ENCODE results near the gene TSPAN18. TPM values are rescaled to one million over a fixed set of nuclear protein-coding genes. Genes with fewer than 3 reads are reported as not detected.

Gene TSPAN18
- total RNA-seq, 1 experiment from 2014 or later, result 21.3 TPM

DNA sequence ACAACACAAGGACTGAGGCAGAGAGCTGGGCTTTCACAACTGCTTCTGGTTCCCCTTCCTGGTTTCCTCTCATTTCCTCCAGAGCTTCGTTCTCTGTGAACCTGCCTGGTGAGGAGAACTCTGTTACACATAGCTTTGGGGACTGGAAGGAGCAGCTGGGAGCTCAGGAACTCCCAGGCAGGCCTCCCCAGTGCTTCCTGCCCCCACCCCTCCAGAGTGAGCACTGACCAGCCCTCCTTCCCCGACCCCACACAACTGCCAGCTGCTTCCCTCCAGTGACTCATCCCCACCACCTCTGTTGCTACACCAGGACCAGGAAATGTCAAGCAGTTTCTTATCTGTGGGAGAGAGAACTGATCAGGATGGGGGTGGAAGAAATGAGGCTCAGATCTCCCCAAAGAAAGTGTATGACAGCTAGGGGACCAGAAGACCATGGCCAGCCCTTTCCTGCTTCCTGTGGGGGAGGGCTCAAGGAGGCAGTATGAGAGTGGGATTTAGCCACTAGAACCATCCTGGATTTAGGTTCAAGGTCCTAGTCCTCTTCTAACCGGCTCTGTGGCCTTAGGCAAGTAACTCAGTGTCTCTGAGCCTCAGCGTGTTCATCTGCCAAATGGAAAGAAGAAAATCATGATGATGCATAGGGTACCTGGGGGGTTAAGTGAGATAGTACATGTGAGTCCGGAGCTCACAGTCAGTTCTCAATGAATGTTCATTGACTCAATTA, 228.4 kb downstream of the TSPAN18 start:
- no peaks in the 10 kb centered on the region for H3K27me3 ChIP-seq (ENCODE audit: control insufficient read depth, insufficient read depth, low read length)
- H3K4me3 ChIP-seq (ENCODE audit: low read depth in 2 of 2, low read length in 2 of 2), result no peak overlapping the region
- no peaks in the 10 kb centered on the region for H3K9me3 ChIP-seq (ENCODE audit: control insufficient read depth, insufficient read depth, low read depth, low read length)
- no TSS peak for BruUV-seq (replicated peaks)
- in situ Hi-C loops (cut with HindIII; ENCODE audit: low pct_unique_long_range_greater_than_20kb, low sequenced_read_pairs) (no loop called here), intact Hi-C loops (cut with micrococcal nuclease; ENCODE audit: unreplicated experiment) (no loop called here)
- peak overlapping the region; percentile 54 for H3K27ac ChIP-seq (ENCODE audit: low read length)
- POLR2A ChIA-PET, result no interaction called here
- TF ChIP-seq SIN3A (IDR thresholded peaks at IDR 0.05; ENCODE audit: borderline replicate concordance, insufficient read depth, low read depth, low read length) (no peak), POLR2AphosphoS5 (IDR thresholded peaks at IDR 0.05; ENCODE audit: low read depth, low read length) (no peak), TCF7L2 (IDR thresholded peaks at IDR 0.05; ENCODE audit: low read depth, low read length) (no peak)
- TF ChIP-seq, protein P1, sequence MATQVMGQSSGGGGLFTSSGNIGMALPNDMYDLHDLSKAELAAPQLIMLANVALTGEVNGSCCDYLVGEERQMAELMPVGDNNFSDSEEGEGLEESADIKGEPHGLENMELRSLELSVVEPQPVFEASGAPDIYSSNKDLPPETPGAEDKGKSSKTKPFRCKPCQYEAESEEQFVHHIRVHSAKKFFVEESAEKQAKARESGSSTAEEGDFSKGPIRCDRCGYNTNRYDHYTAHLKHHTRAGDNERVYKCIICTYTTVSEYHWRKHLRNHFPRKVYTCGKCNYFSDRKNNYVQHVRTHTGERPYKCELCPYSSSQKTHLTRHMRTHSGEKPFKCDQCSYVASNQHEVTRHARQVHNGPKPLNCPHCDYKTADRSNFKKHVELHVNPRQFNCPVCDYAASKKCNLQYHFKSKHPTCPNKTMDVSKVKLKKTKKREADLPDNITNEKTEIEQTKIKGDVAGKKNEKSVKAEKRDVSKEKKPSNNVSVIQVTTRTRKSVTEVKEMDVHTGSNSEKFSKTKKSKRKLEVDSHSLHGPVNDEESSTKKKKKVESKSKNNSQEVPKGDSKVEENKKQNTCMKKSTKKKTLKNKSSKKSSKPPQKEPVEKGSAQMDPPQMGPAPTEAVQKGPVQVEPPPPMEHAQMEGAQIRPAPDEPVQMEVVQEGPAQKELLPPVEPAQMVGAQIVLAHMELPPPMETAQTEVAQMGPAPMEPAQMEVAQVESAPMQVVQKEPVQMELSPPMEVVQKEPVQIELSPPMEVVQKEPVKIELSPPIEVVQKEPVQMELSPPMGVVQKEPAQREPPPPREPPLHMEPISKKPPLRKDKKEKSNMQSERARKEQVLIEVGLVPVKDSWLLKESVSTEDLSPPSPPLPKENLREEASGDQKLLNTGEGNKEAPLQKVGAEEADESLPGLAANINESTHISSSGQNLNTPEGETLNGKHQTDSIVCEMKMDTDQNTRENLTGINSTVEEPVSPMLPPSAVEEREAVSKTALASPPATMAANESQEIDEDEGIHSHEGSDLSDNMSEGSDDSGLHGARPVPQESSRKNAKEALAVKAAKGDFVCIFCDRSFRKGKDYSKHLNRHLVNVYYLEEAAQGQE (IDR thresholded peaks at IDR 0.05; ENCODE audit: insufficient read depth in 1 of 2, low read depth in 2 of 2, low read length in 1 of 2), result no peak
- TF ChIP-seq, protein P2, sequence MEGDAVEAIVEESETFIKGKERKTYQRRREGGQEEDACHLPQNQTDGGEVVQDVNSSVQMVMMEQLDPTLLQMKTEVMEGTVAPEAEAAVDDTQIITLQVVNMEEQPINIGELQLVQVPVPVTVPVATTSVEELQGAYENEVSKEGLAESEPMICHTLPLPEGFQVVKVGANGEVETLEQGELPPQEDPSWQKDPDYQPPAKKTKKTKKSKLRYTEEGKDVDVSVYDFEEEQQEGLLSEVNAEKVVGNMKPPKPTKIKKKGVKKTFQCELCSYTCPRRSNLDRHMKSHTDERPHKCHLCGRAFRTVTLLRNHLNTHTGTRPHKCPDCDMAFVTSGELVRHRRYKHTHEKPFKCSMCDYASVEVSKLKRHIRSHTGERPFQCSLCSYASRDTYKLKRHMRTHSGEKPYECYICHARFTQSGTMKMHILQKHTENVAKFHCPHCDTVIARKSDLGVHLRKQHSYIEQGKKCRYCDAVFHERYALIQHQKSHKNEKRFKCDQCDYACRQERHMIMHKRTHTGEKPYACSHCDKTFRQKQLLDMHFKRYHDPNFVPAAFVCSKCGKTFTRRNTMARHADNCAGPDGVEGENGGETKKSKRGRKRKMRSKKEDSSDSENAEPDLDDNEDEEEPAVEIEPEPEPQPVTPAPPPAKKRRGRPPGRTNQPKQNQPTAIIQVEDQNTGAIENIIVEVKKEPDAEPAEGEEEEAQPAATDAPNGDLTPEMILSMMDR (IDR thresholded peaks at IDR 0.05), result no peak
- ATAC-seq (no peak), DNase-seq (ENCODE audit: low read depth, low spot score) (no peak)
- peaks cover 27% of the 10 kb centered on the region for H3K4me1 ChIP-seq (ENCODE audit: control insufficient read depth, insufficient read depth, low read length)
- CTCF ChIA-PET, result no interaction called here
- H3K36me3 ChIP-seq (ENCODE audit: control insufficient read depth, insufficient read depth, low read length), result no peaks in the 10 kb centered on the region; the same call in 1 of the 2 replicates

DNA sequence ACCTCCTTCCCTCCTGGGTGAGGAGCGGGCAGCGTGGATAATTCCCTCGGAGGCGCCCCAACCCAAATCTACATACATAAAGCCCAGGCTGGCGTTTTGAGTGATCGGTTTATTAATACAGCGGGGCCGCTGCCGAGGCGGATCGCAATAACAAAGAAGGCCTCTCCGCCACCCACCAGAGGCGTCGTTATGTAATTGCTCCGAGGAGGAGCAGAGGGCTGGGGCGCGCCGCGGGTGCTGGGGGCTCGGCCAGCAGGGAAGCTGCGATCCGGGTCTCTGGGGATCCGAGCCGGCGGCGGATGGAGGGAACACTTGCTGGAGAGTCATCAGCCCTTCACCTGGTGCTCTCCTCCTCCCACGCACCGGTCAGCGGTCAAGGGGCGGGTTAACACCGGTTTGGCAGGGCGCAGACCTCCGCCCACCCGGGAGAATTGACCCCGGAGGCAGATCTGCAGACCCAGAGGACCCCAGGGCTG, 230.3 kb downstream of the TSPAN18 start:
- TF ChIP-seq SIN3A (IDR thresholded peaks at IDR 0.05; ENCODE audit: borderline replicate concordance, insufficient read depth, low read depth, low read length), result no peak
- TF ChIP-seq, protein P2 (IDR thresholded peaks at IDR 0.05), result no peak
- no peak for TF ChIP-seq TCF7L2 (IDR thresholded peaks at IDR 0.05; ENCODE audit: low read depth, low read length)
- TF ChIP-seq, protein P1 (IDR thresholded peaks at IDR 0.05; ENCODE audit: insufficient read depth in 1 of 2, low read depth in 2 of 2, low read length in 1 of 2), result no peak
- TF ChIP-seq POLR2AphosphoS5 (IDR thresholded peaks at IDR 0.05; ENCODE audit: low read depth, low read length), result no peak
- no TSS peak for BruUV-seq (replicated peaks)
- POLR2A ChIA-PET, result no interaction called here
- Histone ChIP-seq H3K4me3 (ENCODE audit: low read depth in 2 of 2, low read length in 2 of 2) (no peak overlapping the region), H3K9me3 (ENCODE audit: control insufficient read depth, insufficient read depth, low read depth, low read length) (no peaks in the 10 kb centered on the region), H3K36me3 (ENCODE audit: control insufficient read depth, insufficient read depth, low read length) (no peaks in the 10 kb centered on the region), H3K27ac (ENCODE audit: low read length) (no peak overlapping the region), H3K4me1 (ENCODE audit: control insufficient read depth, insufficient read depth, low read length) (peaks cover 19% of the 10 kb centered on the region), H3K27me3 (ENCODE audit: control insufficient read depth, insufficient read depth, low read length) (no peaks in the 10 kb centered on the region)
- ATAC-seq (no peak), DNase-seq (ENCODE audit: low read depth, low spot score) (no peak)
- intact Hi-C loops (cut with micrococcal nuclease; ENCODE audit: unreplicated experiment), result no loop called here
- CTCF ChIA-PET, result no interaction called here
- in situ Hi-C loops (cut with HindIII; ENCODE audit: low pct_unique_long_range_greater_than_20kb, low sequenced_read_pairs), result no loop called here

All from Panc1 (cell line).